ENCODE measurements around the gene ARRDC1. TPM values are rescaled to one million over a fixed set of nuclear protein-coding genes. Genes with fewer than 3 reads are reported as not detected.

ARRDC1 gene
- total RNA-seq, 1 experiment from 2014 or later = 77.5 TPM

- DNase-seq (no peak), ATAC-seq (no peak)
- peaks cover 13% of the 10 kb centered on the region for H3K4me1 ChIP-seq (ENCODE audit: insufficient read depth, low read length)
- no peaks in the 10 kb centered on the region for H4K20me1 ChIP-seq (ENCODE audit: low read length)
- H3K27ac ChIP-seq (ENCODE audit: low read length) = no peak overlapping the region
- H3K79me2 ChIP-seq (ENCODE audit: low read length) = peaks cover 77% of the 10 kb centered on the region
- no TSS peak for BruUV-seq (replicated peaks)
- no peaks in the 10 kb centered on the region for H3K27me3 ChIP-seq (ENCODE audit: low read length)
- H3K4me2 ChIP-seq (ENCODE audit: low read length) = no peak overlapping the region
- no peak overlapping the region for H2AFZ ChIP-seq (ENCODE audit: low read length)
- TF ChIP-seq EZH2 (IDR thresholded peaks at IDR 0.05; ENCODE audit: low read length, unreplicated experiment) = no peak
- TF ChIP-seq EZH2phosphoT487 (IDR thresholded peaks at IDR 0.05; ENCODE audit: borderline replicate concordance, low read length) = no peak
- no peak for TF ChIP-seq CTCF (conservative IDR thresholded peaks at IDR 0.05; ENCODE audit: low read depth, low read length)
- no peak overlapping the region for H3K9ac ChIP-seq (ENCODE audit: low read length)
- H3K36me3 ChIP-seq (ENCODE audit: low read depth, low read length) = no peaks in the 10 kb centered on the region
- no peak overlapping the region for H3K4me3 ChIP-seq (ENCODE audit: low read length)
- intact Hi-C loops (cut with micrococcal nuclease) = no loop called here
- CTCF ChIA-PET = no interaction called here
- POLR2A ChIA-PET (ENCODE audit: unreplicated experiment) = no interaction called here
- H3K9me2 ChIP-seq (replicated peaks; ENCODE audit: low read length) = no peaks in the 10 kb centered on the region
- H3K9me3 ChIP-seq (ENCODE audit: low read length) = no peaks in the 10 kb centered on the region
- H3F3A ChIP-seq (ENCODE audit: low read length, unreplicated experiment) = peaks cover 3% of the 10 kb centered on the region
Observed at GRCh38 chr9:137660144-137660543, 54.7 kb downstream of the ARRDC1 start.

GRCh38 chr9:137663584-137663983, 58.1 kb downstream of the ARRDC1 start:
- Histone ChIP-seq H3K4me3 (ENCODE audit: low read length) (no peak overlapping the region), H2AFZ (ENCODE audit: low read length) (no peak overlapping the region), H3K4me2 (ENCODE audit: low read length) (no peak overlapping the region), H3K27ac (ENCODE audit: low read length) (no peak overlapping the region), H3K27me3 (ENCODE audit: low read length) (no peaks in the 10 kb centered on the region), H3K9me2 (replicated peaks; ENCODE audit: low read length) (no peaks in the 10 kb centered on the region), H3K36me3 (ENCODE audit: low read depth, low read length) (no peaks in the 10 kb centered on the region), H3K79me2 (ENCODE audit: low read length) (peaks cover 89% of the 10 kb centered on the region), H3K9ac (ENCODE audit: low read length) (no peak overlapping the region), H3F3A (ENCODE audit: low read length, unreplicated experiment) (peaks cover 3% of the 10 kb centered on the region), H3K4me1 (ENCODE audit: insufficient read depth, low read length) (peaks cover 15% of the 10 kb centered on the region), H3K9me3 (ENCODE audit: low read length) (no peaks in the 10 kb centered on the region), H4K20me1 (ENCODE audit: low read length) (no peaks in the 10 kb centered on the region)
- TF ChIP-seq CTCF (conservative IDR thresholded peaks at IDR 0.05; ENCODE audit: low read depth, low read length) (no peak), EZH2 (IDR thresholded peaks at IDR 0.05; ENCODE audit: low read length, unreplicated experiment) (no peak), EZH2phosphoT487 (IDR thresholded peaks at IDR 0.05; ENCODE audit: borderline replicate concordance, low read length) (no peak)
- intact Hi-C loops (cut with micrococcal nuclease) = no loop called here
- BruUV-seq (replicated peaks) = no TSS peak
- ATAC-seq (no peak), DNase-seq (no peak)
- ChIA-PET POLR2A (ENCODE audit: unreplicated experiment) (no interaction called here), CTCF (no interaction called here)

- H3K4me3 ChIP-seq (ENCODE audit: low read length) = 0 out of 2 replicates have a peak overlapping the region, but pooled peaks have one; percentile 27
- no peaks in the 10 kb centered on the region for H3K9me2 ChIP-seq (replicated peaks; ENCODE audit: low read length)
- peaks cover 3% of the 10 kb centered on the region for H3F3A ChIP-seq (ENCODE audit: low read length, unreplicated experiment)
- H3K4me2 ChIP-seq (ENCODE audit: low read length) = peak overlapping the region; percentile 46
- ATAC-seq = peak; percentile 87
- H3K27me3 ChIP-seq (ENCODE audit: low read length) = no peaks in the 10 kb centered on the region
- DNase-seq = peak; percentile 59
- CTCF ChIA-PET = no interaction called here
- no TSS peak for BruUV-seq (replicated peaks)
- H3K36me3 ChIP-seq (ENCODE audit: low read depth, low read length) = no peaks in the 10 kb centered on the region; the same call in 1 of the 2 replicates
- H3K4me1 ChIP-seq (ENCODE audit: insufficient read depth, low read length) = peaks cover 15% of the 10 kb centered on the region
- H3K9me3 ChIP-seq (ENCODE audit: low read length) = no peaks in the 10 kb centered on the region
- TF ChIP-seq EZH2phosphoT487 (IDR thresholded peaks at IDR 0.05; ENCODE audit: borderline replicate concordance, low read length) (no peak), CTCF (conservative IDR thresholded peaks at IDR 0.05; ENCODE audit: low read depth, low read length) (no peak), EZH2 (IDR thresholded peaks at IDR 0.05; ENCODE audit: low read length, unreplicated experiment) (no peak)
- H4K20me1 ChIP-seq (ENCODE audit: low read length) = no peaks in the 10 kb centered on the region
- POLR2A ChIA-PET (ENCODE audit: unreplicated experiment) = no interaction called here
- H2AFZ ChIP-seq (ENCODE audit: low read length) = no peak overlapping the region
- peak overlapping the region; percentile 66 for H3K27ac ChIP-seq (ENCODE audit: low read length)
- intact Hi-C loops (cut with micrococcal nuclease) = no loop called here
- no peak overlapping the region for H3K9ac ChIP-seq (ENCODE audit: low read length)
- peaks cover 82% of the 10 kb centered on the region for H3K79me2 ChIP-seq (ENCODE audit: low read length)
Observed at GRCh38 chr9:137664676-137665075, 59.2 kb downstream of the ARRDC1 start.

Other genes with a start within 250 kb of the ARRDC1 start
- gene EXD3, start 182.5 kb upstream of the ARRDC1 start, total RNA-seq (2014; rRNA removed) = 1.9 and 3.1 TPM in 2 replicates
- gene NOXA1, start 182.3 kb upstream of the ARRDC1 start, total RNA-seq (2014; rRNA removed) = 0.51 and 1.6 TPM in 2 replicates
- gene ENTPD8, start 164.3 kb upstream of the ARRDC1 start, total RNA-seq (2014; rRNA removed) = 0.17 TPM in 1 of 2 replicates, not detected in the other
- gene NSMF, start 146.4 kb upstream of the ARRDC1 start, total RNA-seq (2014; rRNA removed) = 29.5 and 30.8 TPM in 2 replicates
- gene PNPLA7, start 55.3 kb upstream of the ARRDC1 start, total RNA-seq (2014; rRNA removed) = 0.77 and 0.81 TPM in 2 replicates
- gene MRPL41, start 53.8 kb upstream of the ARRDC1 start, total RNA-seq (2014; rRNA removed) = 159 and 193 TPM in 2 replicates
- 35.1 and 40.9 TPM in 2 replicates for gene DPH7, start 26.8 kb upstream of the ARRDC1 start, total RNA-seq (2014; rRNA removed)
- 39.5 and 42.6 TPM in 2 replicates for gene ZMYND19, start 15.2 kb upstream of the ARRDC1 start, total RNA-seq (2014; rRNA removed)
- 42.8 and 76.3 TPM in 2 replicates for gene EHMT1, start 13.3 kb downstream of the ARRDC1 start, total RNA-seq (2014; rRNA removed)